ENCODE data around the gene ZNF784.

GRCh38 chr19:55645512-55645881, 21.1 kb upstream of the ZNF784 start:
- TF ChIP-seq CTCF (IDR thresholded peaks at IDR 0.05) (no peak), ZNF416 (CRISPR knock-in tag; IDR thresholded peaks at IDR 0.05) (no peak), ZNF138 (CRISPR knock-in tag; conservative IDR thresholded peaks at IDR 0.05) (no peak), JUN (CRISPR knock-in tag; IDR thresholded peaks at IDR 0.05) (no peak), ZBTB43 (CRISPR knock-in tag; IDR thresholded peaks at IDR 0.05) (no peak), KAT7 (CRISPR knock-in tag; IDR thresholded peaks at IDR 0.05; ENCODE audit: borderline replicate concordance) (no peak), ESRRA (CRISPR knock-in tag; IDR thresholded peaks at IDR 0.05; ENCODE audit: borderline replicate concordance) (no peak), ATF6 (CRISPR knock-in tag; IDR thresholded peaks at IDR 0.05) (no peak), ZNF532 (CRISPR knock-in tag; IDR thresholded peaks at IDR 0.05; ENCODE audit: borderline replicate concordance) (no peak)
